WERI-Rb-1 (cell line): ENCODE results near the gene MOCS3.

Source experiments
- DNase-seq: peaks from one replicate; pipeline ENCODE4 v3.0.0-alpha.2; 2020
- H3K27ac ChIP-seq: fragments of 250-450 bp; sonication (Bioruptor Pico); 2 replicates; pipeline ENCODE4 v1.5.1; 2020; ENCODE audit warnings: mild to moderate bottlenecking, moderate library complexity
- H3K27me3 ChIP-seq: fragments of 250-450 bp; sonication (Bioruptor Pico); 2 replicates; pipeline ENCODE4 v1.5.1; 2021; ENCODE audit warnings: mild to moderate bottlenecking, low read depth, moderate library complexity; ENCODE audit not compliant: insufficient read depth, severe bottlenecking
- H3K36me3 ChIP-seq: fragments of 250-450 bp; sonication (Bioruptor Pico); 2 replicates; pipeline ENCODE4 v1.5.1; 2020; ENCODE audit warnings: mild to moderate bottlenecking, moderate library complexity
- H3K4me3 ChIP-seq: 2 replicates; pipeline ENCODE4 v1.5.1; 2011; ENCODE audit warnings: low read depth, mild to moderate bottlenecking, control low read depth, low read length
- H3K9me3 ChIP-seq: fragments of 250-450 bp; sonication (Bioruptor Pico); 2 replicates; pipeline ENCODE4 v1.5.1; 2021; ENCODE audit warnings: mild to moderate bottlenecking, moderate library complexity; ENCODE audit not compliant: severe bottlenecking
- TF ChIP-seq, protein P1 (sequence below): IDR thresholded peaks from 2 replicates; pipeline ENCODE4 v1.5.1; 2011; ENCODE audit warnings: low read depth, mild to moderate bottlenecking, control low read depth, inconsistent platforms, low read length

MOCS3 gene, protein sequence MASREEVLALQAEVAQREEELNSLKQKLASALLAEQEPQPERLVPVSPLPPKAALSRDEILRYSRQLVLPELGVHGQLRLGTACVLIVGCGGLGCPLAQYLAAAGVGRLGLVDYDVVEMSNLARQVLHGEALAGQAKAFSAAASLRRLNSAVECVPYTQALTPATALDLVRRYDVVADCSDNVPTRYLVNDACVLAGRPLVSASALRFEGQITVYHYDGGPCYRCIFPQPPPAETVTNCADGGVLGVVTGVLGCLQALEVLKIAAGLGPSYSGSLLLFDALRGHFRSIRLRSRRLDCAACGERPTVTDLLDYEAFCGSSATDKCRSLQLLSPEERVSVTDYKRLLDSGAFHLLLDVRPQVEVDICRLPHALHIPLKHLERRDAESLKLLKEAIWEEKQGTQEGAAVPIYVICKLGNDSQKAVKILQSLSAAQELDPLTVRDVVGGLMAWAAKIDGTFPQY

DNA sequence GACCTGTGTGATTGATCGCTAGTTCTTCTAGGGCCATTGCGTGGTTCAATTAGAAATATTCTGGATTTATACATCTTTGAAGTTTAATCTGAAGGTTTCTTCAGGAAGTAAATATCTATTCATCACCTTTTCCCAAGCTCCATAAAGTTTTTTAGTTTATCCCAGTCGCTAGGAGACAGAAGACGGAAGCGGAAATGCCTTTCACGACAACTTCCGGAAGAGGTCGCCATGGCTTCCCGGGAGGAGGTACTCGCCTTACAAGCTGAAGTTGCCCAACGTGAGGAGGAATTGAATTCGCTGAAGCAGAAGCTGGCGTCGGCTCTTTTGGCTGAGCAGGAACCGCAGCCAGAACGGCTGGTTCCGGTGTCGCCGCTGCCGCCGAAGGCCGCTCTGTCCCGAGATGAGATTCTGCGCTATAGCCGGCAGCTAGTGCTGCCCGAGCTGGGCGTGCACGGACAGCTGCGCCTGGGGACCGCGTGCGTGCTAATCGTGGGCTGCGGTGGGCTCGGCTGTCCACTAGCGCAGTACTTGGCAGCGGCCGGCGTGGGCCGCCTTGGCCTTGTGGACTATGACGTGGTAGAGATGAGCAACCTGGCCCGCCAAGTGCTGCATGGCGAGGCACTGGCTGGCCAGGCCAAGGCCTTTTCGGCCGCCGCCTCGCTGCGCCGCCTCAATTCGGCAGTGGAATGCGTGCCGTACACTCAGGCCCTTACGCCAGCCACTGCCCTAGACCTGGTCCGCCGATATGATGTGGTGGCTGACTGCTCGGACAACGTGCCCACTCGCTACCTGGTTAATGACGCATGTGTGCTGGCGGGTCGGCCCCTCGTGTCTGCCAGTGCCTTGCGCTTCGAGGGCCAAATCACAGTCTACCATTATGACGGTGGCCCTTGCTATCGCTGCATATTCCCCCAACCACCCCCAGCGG lies at the start of gene MOCS3:
TSS of gene MOCS3 (plus strand) at position 204 of the 928 bp plus-strand sequence. CDS start at position 229, 25 bp downstream.
- peak; percentile 80 for DNase-seq
- TF ChIP-seq, protein P1, sequence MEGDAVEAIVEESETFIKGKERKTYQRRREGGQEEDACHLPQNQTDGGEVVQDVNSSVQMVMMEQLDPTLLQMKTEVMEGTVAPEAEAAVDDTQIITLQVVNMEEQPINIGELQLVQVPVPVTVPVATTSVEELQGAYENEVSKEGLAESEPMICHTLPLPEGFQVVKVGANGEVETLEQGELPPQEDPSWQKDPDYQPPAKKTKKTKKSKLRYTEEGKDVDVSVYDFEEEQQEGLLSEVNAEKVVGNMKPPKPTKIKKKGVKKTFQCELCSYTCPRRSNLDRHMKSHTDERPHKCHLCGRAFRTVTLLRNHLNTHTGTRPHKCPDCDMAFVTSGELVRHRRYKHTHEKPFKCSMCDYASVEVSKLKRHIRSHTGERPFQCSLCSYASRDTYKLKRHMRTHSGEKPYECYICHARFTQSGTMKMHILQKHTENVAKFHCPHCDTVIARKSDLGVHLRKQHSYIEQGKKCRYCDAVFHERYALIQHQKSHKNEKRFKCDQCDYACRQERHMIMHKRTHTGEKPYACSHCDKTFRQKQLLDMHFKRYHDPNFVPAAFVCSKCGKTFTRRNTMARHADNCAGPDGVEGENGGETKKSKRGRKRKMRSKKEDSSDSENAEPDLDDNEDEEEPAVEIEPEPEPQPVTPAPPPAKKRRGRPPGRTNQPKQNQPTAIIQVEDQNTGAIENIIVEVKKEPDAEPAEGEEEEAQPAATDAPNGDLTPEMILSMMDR, result no peak
- Histone ChIP-seq H3K4me3 (peak within 1 kb of the TSS; percentile 91), H3K27ac (peak within 1 kb of the TSS; percentile 99), H3K36me3 (peaks cover 26% of the 10 kb centered on the region), H3K9me3 (no peaks in the 10 kb centered on the region), H3K27me3 (no peaks in the 10 kb centered on the region)

DNA sequence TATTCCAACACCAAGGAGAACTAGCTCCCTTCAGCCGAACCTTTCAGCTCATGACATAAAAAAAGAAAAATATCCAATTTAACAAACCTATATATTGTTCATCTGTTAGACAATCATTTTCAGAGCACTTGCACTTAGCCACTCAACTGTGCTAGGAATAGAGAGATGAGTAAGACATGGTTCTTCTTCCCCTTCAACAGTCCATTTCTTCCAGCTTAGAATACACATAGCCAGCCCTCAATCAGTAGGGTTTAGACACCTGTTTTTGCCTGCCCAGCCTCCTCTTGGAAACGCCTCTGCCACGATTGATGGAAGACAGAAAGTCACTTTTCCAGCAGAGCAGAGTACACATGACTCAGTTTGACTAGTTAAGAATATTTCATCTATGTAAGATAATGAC lies 49.2 kb upstream of the MOCS3 start:
- Histone ChIP-seq H3K27ac (no peak overlapping the region), H3K4me3 (no peak overlapping the region), H3K9me3 (no peaks in the 10 kb centered on the region), H3K27me3 (no peaks in the 10 kb centered on the region), H3K36me3 (peaks cover 47% of the 10 kb centered on the region)
- no peak for DNase-seq
- TF ChIP-seq, protein P1, result no peak

DNA sequence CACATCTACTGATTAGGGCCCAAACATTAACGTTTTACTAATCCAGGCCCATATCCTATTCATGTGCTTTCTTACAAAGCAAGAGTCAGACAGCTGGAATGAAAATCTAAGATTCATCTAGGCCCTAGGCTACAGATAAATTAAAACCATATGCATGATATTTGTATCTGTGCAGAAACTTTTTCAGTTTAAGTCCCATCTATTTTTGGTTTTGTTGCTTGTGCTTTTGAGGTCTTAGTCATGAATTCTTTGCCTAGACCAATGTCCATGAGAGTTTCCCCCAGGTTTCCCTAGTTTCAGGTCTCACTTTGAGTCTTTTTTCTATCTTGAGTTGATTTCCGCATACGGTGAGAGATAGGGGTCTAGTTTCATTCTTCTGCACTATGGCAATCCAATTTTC lies 47.6 kb upstream of the MOCS3 start:
- Histone ChIP-seq H3K9me3 (no peaks in the 10 kb centered on the region), H3K27me3 (no peaks in the 10 kb centered on the region), H3K36me3 (peaks cover 50% of the 10 kb centered on the region), H3K4me3 (no peak overlapping the region), H3K27ac (no peak overlapping the region)
- no peak for DNase-seq
- TF ChIP-seq, protein P1, result no peak

DNA sequence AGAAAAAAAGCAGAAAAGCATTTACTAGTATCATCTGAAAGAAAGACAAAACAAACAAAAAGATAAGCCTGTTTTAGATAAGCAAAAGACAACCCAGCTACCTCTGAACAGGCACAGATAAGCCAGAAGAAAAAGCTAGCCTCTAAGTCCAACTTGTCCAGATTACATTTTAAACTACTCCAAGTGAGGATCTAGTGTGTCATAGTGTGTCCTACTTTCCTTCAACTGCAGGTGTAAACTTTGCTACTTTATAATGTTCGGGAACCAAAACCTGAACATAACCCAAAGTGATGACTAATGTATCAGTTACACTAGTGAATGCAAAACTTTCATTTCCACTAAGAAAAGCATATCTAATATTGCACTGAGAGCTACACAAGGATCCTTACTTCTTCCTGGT lies 46.9 kb upstream of the MOCS3 start:
- Histone ChIP-seq H3K4me3 (no peak overlapping the region), H3K27ac (no peak overlapping the region), H3K9me3 (no peaks in the 10 kb centered on the region), H3K27me3 (no peaks in the 10 kb centered on the region), H3K36me3 (peaks cover 53% of the 10 kb centered on the region)
- no peak for DNase-seq
- TF ChIP-seq, protein P1, result no peak

DNA sequence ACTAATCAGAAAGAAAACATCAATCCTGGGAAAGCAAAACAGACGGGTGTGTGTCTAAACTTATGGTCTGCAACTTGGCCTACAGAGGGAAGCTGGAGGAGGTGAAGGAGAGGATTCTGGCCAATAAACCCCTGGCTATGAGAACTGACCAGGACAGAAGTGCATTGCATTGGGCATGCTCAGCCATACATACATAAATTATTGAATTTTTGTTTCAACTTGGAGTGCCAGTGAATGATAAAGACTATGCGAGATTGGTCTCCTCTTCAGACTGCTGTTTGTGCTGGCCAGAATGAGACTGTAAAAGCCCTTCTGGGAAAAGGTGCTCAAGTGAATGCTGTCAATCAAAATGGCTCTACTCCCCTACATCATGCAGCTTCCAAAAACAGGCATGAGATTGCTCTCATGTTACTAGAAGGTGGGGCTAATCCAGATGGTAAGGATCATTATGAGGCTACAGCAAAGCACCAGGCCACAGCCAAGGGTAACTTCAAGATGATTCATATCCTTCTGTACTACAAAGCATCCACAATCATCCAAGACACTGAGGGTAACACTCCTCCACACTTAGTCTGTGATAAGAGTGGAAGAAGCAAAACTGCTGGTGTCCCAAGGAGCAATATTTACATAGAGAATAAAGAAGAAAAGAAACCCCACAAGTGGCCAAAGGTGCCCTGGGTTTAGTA lies 44.8 kb upstream of the MOCS3 start:
- Histone ChIP-seq H3K9me3 (no peaks in the 10 kb centered on the region), H3K27ac (no peak overlapping the region), H3K4me3 (no peak overlapping the region), H3K36me3 (peaks cover 60% of the 10 kb centered on the region), H3K27me3 (no peaks in the 10 kb centered on the region)
- DNase-seq, result no peak
- TF ChIP-seq, protein P1, result no peak
